Activated T-cell treated with anti-CD3 and anti-CD28 coated beads for 48 hours (primary cell): Measurements from ENCODE around the gene RFNG.

Experiments
- DNase-seq: peaks from one replicate; pipeline ENCODE4 v3.0.0-alpha.2; 2020; ENCODE audit warnings: low read depth

Gene RFNG

DNA sequence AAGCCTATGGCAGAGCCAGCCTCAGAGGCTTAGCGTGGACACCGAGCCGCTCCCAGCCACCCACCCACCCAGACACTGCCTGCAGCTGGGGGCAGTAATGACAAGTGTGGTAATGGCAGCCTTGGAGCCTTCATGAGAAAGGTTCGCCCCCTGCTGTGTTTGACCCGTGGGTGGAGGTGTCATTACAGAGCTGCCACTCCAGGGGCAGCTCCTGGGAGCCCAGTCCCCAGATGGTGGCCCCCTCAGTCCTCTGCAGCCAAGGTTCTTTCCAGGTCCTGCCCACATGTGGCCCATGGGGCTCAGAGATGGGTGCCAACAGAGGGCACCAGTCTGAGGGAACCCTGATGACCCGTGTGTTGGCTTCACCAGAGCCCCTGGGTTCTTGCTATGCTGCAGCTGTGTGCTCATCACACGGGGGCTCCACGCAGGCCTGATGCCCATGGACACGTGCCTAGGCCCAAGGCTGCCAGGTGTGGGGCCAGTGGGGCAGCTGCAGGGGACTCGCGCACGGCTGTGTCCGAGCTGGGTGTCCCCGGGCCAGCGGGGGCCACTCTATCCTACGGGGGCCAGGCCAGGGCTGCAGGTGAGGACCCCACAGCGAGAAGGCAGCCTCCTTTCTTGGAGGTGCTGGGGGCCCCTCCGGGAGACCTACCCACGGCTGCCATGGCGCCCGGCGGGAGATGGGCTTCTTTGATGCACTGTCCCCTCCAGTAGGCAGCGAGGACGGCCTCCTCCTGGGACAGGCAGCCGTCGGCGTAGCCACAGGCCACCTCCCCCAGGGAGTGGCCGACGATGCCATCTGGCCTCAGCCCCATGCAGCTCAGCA is 38.3 kb upstream of the RFNG start:
- no peak for DNase-seq

DNA sequence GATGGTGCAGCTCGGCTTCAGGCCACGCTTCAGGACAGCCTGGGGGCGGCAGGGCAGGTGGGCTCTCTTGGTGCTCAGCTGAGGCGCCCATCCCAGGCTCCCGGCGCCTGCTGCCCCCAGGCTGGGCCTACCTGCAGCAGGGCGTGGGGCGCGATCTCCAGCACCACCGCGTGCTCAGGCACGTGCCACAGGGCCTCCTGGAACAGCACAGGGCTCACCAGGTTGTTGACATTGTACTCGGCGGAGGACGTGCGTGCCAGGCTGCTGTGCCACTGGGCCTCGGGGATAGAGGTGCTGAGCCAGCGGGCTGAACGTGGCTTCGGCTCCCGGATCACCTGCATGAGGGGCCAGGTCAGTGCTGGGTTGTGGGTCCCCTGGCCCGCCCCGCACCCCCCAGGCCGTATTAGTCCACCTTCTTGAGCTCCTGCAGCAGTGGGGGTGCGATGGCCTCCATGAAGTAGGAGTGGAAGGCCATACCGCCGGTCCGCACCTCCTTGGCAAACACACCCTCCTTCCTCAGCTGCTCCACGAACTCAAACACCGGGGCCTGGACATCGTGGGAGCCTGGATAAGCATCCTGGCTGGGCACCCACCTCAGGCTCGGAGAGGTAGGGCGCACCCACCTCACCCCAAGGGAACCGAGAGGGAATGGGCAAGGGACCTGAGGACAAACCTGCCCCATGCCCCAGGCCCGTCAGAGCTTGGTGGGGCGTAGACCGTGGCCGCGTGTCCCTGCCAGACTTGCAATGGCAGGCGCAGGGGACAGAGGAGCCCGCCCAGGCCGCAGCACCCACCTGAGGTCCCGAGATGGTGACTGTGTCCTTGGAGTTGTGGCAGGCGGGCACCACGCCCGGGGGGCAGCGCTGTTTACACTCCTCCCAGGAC is 37.5 kb upstream of the RFNG start:
- DNase-seq = no peak

DNA sequence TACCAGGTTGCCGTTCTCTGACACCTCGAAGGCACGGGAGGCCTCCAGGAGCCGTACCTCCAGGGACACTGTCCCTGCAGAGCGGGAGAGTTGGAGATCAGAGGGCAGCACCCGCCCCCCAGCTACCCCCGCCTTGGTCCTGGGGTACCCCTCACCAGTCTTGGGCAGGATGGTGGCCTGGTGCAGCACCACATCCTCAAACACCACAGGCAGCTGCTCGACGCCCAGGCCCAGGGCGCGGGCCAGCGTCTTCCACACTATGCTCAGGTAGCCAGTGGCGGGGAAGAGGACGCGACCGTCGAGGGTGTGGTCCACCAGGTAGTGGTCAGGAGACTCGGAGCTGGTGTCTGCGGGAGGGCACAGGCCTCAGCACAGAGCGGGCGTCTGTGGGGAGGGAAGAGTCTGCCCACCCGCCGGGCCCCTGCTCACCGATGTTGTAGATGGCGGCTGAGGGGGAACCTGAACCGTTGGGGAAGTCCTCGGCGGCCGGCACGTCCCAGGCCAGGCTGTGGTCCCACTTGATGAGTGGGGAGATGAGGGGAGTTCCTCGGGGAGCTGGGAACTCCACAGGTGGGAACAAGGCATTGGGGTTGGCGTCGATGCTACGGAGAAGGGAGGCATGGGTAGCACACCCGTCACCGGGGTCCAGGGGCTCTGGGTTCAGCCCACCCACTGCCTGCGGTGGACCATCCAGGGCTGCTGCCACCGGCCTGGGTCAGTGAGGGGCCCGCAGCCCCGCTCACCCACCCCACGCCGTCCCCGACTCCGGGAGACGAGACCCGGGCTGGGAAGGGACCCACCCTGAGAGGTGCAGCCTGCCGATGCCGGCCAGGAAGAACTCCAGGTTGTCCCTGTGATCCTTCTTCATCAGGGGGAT is 36.6 kb upstream of the RFNG start:
- DNase-seq = no peak

DNA sequence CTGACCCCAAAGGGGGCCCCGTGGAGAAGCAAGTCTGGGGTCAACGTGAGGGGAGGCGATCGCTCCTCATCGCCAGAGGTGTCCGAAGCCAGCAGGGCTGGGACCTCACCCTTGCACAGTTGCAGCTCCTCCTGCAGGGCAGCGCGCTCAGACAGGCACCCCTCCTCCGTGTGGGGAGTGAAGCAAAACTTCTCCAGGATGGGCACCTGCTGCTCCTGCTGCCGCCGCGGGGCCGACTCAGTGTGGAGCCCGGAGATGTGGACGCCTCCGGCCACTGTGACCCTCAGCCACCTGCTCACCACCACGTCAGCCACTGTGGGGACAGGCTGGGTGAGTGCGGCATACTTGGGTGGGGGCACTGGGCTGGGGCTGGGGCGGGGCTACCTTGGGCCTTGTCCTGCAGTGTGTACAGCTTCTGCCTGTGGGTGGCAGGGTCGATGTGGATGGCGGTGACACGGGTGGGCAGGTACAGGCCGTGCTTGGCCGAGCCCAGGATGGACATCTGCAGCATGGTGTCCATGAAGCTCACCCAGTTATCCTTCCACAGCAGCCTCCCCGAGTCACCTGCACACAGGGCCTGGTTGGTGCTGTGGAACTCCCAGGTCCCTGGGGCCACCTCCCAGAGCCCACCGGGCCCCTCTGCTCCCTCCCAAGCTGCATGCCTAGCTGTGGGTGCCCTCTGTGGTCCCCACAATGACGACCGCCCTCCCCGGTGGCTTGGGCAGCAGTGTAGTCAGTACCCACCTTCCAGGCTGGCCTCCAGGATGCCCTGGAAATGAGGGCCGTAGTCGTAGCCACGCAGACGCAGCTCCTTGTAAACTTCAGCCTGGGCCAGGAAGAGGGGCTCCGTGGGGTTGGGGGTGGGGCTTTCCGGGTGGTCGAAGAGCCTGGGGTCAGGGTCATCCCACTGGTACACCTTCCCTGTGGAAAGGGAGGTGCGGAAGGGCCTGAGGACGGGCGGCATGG is 35.6 kb upstream of the RFNG start:
- DNase-seq = no peak

DNA sequence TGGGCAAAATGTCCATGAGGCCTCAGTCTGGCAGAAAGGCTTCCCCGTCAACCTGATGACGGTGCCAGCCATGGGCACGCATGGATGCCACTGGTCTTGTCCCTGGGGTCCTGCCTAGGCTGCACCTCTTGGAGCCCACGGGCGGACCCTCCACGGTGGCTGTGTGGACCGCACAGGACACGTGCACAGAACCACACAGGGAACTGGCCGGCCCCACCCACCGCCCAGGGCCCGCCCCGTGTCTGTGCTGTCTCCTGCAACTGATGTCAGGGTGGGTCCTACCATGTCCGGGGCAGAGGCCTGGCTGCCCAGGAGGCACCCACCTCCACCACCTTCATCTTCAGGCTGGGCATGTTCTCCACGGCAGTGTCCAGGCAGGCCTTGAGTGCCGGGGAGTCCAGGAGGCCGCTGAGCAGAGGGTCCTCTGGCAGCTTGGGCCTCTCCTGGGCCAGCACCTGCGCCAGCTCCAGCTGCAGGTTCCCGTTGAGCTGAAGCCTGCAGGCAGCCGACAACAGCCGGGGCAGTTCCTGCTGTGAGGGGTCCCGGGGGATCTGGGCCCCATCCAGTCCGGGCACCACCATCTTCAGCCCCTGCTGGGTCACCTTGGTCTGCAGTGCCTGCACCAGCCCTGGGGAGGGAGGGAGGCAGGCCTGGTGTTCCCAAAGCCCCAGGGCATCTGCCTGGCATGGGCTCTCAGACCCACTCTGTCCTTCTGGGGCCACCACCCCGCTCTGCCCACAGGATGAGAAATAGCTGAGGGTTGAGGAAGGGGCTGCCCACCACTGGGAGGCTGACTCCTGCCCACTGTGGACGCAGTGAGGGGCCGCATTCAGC is 34.5 kb upstream of the RFNG start:
- no peak for DNase-seq

DNA sequence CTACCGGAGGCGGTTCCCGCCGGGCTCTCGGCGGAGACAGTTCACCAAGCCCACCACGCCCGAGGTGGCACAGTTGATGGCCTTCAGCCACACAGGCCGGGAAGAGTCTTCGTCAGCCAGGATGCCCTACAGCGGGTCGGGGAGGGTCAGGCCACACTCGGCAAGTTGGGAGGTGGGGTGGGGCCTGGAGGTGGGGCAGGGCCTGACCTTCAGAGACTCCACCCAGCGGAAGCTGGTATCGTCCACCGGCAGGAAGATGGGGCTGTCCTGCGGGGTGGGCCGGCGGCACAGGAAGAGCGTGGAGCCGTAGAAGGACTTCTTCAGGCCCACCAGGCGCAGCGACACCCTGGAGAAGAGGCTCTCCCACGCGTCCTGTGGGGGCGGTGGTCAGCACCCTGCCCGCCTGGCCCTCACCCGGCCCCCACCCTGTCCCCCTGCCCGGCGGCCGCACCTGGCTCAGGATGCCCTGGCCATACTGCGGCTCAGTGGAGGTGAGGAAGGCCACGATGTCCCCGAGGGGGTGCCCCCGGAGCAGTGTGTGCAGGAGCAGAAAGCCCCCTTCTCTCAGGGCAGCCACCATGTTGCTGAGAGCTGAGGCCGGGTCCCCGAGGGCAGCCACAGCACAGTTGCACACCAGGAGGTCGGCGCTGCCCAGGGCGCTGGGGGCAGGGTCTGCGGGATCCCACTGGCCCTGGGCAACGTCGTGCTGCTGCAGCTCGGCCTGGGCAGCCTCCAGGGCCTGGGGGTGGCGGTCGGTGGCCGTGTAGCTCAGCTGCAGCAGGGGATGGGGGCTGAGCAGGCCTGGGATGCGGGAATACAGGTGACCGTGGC is 33.6 kb upstream of the RFNG start:
- DNase-seq = no peak

DNA sequence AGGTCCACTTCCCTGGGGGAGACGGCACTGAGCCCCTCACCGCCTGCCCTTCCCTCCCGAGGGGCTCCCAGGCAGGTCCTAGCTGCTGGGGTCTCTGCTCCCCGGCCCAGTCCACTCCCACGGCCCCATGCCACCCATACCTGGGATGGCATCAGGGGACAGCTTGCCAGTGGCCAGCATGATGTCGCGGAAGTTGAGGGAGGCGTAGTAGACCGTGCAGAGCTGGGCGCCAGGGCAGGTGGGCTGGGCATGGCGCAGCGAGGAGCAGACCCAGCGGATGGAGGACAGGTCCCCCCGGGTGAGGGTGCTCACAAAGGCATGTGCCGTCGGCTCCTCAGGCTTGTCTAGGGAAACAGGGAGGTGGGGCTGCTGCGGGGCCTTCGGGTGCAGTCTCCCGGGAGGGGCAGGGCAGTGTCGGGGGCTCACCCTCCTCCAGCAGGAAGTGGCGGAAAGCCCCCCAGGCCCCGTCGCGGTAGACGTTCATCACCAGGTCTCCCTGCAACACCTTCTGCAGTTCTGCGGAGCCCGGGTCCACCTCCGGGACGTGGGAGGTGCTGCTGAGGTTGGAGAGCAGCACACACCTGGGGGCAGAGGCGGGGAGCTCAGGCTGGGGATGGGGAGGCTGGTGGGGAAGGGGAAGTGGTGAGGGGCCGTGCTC is 32.9 kb upstream of the RFNG start:
- no peak for DNase-seq

DNA sequence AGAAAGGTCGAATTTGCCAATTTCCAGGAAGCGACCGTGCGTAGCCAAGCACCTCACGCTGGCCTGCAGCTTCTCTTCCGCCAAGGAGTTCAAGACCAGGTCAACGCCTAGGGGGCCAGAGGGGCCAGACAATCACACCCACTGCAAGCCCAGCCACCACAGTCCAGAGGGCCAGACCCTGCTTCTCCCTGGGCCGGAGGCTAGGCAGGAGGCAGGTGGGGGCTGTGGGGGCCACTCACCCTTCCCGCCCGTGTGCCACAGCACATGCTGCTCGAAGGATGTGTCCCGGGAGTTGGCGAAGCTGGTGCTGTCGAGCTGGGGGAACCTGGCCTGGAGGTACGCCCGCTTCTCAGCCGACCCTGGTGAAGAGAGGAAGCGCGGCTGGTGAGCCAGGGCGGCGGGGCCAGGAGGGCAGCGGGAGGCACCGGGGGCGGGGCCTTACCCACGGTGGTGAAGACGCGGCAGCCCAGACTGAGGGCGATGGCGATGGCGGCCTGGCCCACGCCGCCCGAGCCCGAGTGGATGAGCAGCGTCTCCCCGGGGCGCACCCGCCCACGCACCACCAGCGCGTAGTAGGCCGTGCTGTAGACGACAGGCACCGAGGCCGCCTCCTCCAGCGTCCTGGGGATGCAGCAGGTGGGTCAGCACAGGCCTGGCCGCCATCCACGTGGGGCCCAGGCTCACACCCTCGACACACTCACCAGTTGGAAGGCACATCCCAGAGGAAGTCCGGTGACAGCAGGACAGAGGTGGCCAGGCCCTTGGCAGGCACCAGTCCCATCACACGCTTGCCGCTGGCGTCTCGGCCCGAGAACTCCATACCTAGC is 32.1 kb upstream of the RFNG start:
- DNase-seq = no peak

DNA sequence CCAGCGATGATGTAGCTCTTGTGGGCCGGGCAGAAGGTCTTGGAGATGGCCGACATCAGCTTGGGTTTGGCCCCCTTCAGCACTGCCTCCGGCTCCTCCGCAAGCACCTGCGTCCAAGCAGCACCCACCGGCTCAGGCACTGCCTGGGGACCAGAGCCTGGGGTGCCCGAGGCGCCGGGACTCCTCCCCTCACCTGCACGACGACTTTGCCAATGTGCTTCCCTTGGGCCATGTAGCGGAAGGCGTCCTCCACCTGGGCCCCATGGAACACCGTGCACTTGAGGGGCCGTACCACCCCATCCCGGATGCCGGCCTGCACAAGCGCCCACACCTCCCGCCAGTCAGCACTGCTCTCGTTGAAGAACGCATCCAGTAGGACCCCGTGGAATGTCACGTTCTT is 31.4 kb upstream of the RFNG start:
- no peak for DNase-seq

DNA sequence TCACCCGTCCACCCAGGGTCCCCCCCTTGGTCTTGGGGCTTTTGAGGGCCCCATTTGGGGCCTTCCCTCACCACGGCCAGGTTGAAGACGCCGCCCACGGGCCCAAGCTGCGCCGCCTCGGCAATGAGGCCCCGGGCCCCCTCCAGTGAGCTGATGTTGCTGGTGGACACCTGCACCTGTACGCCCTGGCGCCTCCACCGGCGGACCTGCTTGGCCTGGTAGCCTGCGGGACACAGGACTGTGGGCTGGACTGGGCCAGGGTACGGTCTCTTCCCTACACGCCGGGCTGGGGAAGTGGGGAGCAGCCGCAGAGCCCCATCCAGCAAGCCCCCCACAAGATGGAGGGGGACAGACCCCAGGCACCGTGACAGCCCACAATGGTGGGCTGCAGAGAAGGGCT is 30.8 kb upstream of the RFNG start:
- DNase-seq = no peak

DNA sequence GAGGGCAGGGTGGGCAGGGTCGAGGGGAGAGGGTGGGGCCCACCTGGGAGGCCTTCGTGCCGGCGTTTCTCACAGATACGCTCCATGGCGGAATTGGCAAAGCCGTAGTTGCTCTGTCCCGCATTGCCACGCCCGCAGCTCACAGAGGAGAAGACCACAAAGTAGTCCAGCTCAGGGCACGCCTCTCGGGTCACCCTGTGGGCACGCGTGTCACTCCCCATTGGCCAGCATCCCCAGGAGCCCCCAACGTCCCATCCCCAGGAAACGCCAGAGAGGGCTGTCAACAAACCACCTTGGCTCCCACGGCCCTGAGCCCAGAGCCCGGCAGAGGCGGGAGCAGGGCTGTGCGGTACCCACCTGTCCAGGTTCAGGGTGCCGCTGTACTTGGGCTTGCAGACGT is 30.4 kb upstream of the RFNG start:
- no peak for DNase-seq

DNA sequence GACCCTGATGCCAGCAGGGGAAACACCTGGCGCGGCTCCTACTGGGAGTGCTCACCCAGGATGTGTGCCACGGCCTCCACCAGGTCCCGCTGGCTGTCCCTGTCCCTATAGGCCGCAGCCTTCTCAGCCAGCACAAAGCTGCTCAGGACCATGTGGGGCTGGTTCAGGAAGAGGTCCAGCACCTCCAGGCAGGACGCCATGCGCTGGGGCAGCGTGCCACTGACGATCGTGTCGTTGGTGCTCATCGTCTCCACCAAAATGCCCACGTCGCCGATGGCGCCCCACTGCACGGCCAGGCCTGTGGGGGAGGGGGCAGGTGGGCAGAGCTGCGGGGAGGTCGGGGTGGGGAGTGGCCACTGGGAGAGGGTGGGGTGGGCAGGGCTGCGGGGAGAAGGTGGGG is 29.9 kb upstream of the RFNG start:
- DNase-seq = no peak

DNA sequence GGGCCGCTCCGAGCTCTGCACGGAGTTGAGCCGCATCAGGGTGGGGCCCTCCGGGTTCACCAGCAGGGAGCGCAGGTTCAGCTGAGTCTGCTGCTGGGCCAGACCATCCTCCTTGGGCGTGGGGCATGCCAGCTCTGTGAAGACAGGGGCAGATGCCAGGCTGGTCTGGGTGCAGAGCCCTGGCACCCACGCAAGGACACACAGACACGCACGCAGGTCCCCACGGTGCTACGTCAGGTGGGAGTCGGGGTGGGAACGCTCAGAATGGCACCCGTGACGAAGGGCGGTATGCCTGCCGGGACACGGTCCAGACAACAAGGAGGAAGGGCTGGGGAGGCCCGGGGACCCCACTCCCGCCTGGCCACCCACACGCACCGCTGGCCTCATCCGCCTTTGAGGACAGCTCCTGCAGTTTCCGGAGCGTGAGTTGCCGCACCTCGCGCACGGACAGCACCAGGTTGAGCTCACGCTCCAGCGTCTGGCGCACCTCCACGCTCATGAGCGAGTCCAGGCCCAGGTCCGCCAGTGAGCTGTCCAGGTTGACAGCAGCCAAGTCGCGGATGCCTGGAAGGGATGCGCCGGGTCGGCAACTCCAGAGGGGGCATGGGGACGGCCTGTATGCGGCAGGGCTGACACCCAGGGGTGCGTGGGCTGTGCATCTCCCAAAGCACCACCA is 29.3 kb upstream of the RFNG start:
- no peak for DNase-seq

DNA sequence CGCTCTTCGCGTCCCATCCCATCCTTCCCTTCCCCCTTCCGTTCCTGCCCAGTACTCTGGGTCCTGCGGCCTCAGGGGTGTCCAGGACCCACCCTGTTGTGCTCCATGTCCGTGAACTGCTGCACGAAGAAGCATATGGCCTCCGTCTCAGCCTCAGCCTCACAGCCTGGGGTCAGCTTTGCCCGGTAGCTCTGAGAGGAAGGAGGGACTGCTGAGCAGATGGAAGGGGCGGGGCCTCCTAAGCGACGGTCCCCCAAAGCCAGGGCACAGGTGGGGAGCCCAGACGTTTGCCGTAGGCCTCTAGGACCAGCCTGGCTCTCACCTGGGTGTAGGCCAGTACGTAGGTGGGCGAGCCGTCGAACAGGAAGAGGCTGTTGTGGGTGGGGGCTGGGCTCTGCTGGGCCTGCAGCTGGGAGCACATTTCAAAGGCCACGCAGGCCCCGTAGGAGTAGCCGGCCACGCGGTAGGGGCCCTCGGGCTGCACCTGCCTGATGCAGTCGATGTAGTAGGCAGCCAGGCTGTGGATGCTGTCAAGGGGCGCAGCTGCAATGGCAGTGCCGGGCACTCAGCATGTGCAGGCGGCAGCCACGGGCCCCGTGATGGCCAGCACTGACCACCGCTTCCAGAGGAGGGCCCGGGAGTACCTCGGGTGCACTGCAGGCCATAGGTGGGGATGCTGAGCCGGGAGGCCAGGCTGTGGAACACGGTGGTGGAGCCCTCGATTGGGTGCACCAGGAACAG is 28.6 kb upstream of the RFNG start:
- no peak for DNase-seq

DNA sequence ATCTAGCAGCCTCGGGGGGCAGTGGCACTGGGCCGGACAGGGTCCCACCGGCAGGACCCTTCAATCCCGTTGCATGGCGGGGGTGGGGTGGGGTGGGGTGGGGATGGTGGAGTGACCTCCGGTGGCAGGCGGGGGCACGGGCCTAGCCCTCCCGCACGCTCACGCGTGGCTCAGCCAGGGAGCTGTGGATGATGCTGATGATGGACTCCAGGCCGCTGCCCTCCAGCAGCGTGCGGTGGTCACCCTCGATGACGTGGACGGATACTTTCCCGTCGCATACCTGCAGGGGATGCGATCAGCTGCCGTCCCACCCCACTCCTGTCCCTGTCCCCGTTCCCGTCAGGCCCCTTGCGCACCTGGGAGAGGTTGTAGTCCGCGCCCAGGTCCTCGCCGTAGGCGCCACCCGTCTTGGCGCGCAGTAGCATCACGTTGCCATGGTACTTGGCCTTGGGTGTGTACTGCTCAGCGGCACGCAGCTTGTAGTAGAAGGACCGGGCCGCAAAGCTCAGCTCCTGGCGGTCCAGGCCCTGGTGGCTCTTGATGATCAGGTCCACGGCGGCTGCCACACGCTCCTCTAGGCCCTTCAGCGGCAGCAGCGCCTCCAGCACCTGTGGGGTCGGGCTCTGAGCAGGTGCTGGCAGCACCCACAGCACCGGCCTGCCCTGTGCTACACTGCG is 27.5 kb upstream of the RFNG start:
- no peak for DNase-seq

DNA sequence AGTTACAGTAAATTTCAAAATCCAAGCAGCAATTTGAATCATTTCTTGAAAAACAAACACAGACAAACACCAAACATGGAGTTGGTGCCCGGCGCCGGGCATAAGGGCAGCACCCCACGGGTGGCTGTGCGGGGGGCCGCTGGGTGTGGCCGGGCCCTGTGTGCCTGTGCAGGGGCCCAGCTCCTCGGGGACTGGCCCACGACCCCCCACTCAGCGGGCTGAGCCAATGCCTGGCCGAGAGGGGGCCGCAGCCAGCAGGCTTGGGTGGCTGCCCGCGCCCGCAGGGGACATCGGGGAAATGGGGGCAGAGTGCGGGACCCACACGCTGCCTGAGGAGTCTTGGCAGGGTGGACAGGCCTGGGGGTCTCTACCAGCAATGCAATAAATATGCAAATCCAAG is 26.8 kb upstream of the RFNG start:
- no peak for DNase-seq
